B cell (primary cell): ENCODE results near the gene DTNA. TPM values are rescaled to one million over a fixed set of nuclear protein-coding genes. Genes with fewer than 3 reads are reported as not detected.

Experiments used
- ATAC-seq: fragments of 200-7000 bp; cut with Tn5 transposase; one replicate; pipeline ENCODE4 v1.10.0; 2021; ENCODE audit warnings: low read depth, mild to moderate bottlenecking, moderate number of reproducible peaks, moderate library complexity
- CTCF ChIA-PET: fragments of 350-600 bp; sonication (Branson Sonifier 250); formaldehyde crosslinking; loops from one replicate; lab custom pipeline; 2021; ENCODE audit warnings: antibody characterized with exemption, inconsistent platforms; lab: Charles Lee
- POLR2A ChIA-PET: fragments of 350-600 bp; sonication (Branson Sonifier 250); formaldehyde crosslinking; loops from one replicate; lab custom pipeline; 2021; ENCODE audit warnings: antibody characterized with exemption; lab: Charles Lee
- DNase-seq: peaks from one replicate; pipeline ENCODE4 v3.0.0; 2013
- H2AFZ ChIP-seq: 2 replicates; pipeline ENCODE4 v1.6.1; 2012; ENCODE audit warnings: mild to moderate bottlenecking, low read depth, low read length; ENCODE audit not compliant: insufficient read depth, poor library complexity, severe bottlenecking
- H3K27ac ChIP-seq, 2 donors: 1 replicate in 1 of 2; 2 replicates in 1 of 2; pipeline ENCODE4 v1.5.1; 2012 to 2013; ENCODE audit warnings: low read length in 2 of 2, mild to moderate bottlenecking in 2 of 2, moderate library complexity in 1 of 2
- H3K27me3 ChIP-seq, 4 experiments: fragments of 200-600 bp in 1 of 4; sonication (generic) in 1 of 4; replicated peaks in 1 of 4; 1 replicate in 2 of 4; 2 replicates in 2 of 4; pipeline versions ENCODE4 v1.6.1 to v1.7.0; 2013 to 2016; ENCODE audit warnings: low read length in 3 of 4, mild to moderate bottlenecking in 2 of 4, mixed read lengths in 1 of 4, moderate library complexity in 1 of 4; ENCODE audit not compliant: insufficient read depth in 4 of 4, control insufficient read depth in 3 of 4; ENCODE audit errors: control extremely low read depth in 1 of 4
- H3K36me3 ChIP-seq, 2 experiments: replicated peaks in 1 of 2; 1 replicate in 1 of 2; 2 replicates in 1 of 2; pipeline versions ENCODE4 v1.6.1 to v1.7.1; 2013; ENCODE audit warnings: low read length in 1 of 2; ENCODE audit not compliant: insufficient read depth in 2 of 2, control insufficient read depth in 1 of 2; ENCODE audit errors: control extremely low read depth in 1 of 2, extremely low read depth in 1 of 2
- H3K4me1 ChIP-seq, 2 donors: fragments of 200-600 bp in 1 of 2; sonication (generic) in 1 of 2; 1 replicate in 1 of 2; 2 replicates in 1 of 2; pipeline versions ENCODE4 v1.5.1 to v1.6.1; 2013 to 2017; ENCODE audit warnings: low read length in 2 of 2; ENCODE audit not compliant: control insufficient read depth in 2 of 2, insufficient read depth in 2 of 2
- H3K4me2 ChIP-seq: replicated peaks from 2 replicates; pipeline ENCODE3; 2012; ENCODE audit warnings: mild to moderate bottlenecking, low read depth, low read length; ENCODE audit not compliant: poor library complexity, severe bottlenecking
- H3K4me3 ChIP-seq, 5 experiments: fragments of 200-600 bp in 1 of 5; sonication (generic) in 1 of 5; 1 replicate in 3 of 5; 2 replicates in 2 of 5; pipeline versions ENCODE4 v1.5.1 to v1.7.0; 2011 to 2016; ENCODE audit warnings: low read length in 4 of 5, mild to moderate bottlenecking in 4 of 5, low read depth in 2 of 5, control low read depth in 1 of 5, moderate library complexity in 1 of 5; ENCODE audit not compliant: insufficient read depth in 1 of 5; ENCODE audit errors: control extremely low read depth in 1 of 5, extremely low read depth in 1 of 5
- H3K79me2 ChIP-seq: fragments of 200-600 bp; sonication (generic); one replicate; pipeline ENCODE4 v1.6.0; 2016; ENCODE audit warnings: low read length; ENCODE audit not compliant: control insufficient read depth, insufficient read depth
- H3K9ac ChIP-seq: fragments of 200-600 bp; sonication (generic); 2 replicates; pipeline ENCODE4 v1.6.1; 2017; ENCODE audit warnings: mild to moderate bottlenecking, low read length, moderate library complexity
- H3K9me3 ChIP-seq, 3 donors: one replicate each; pipeline versions ENCODE4 v1.6.1 to v1.7.1; 2013; ENCODE audit warnings: low read length in 2 of 3; ENCODE audit not compliant: control insufficient read depth in 2 of 3, insufficient read depth in 1 of 3; ENCODE audit errors: control extremely low read depth in 1 of 3
- H4K20me1 ChIP-seq: 2 replicates; pipeline ENCODE4 v1.6.0; 2012; ENCODE audit warnings: mild to moderate bottlenecking, low read length; ENCODE audit not compliant: insufficient read depth, control insufficient read depth, poor library complexity, severe bottlenecking
- H3K27ac Mint-ChIP-seq: one replicate; pipeline ENCODE4 v1.8.0; 2021; ENCODE audit warnings: mixed read lengths
- H3K27me3 Mint-ChIP-seq: one replicate; pipeline ENCODE4 v1.8.0; 2021; ENCODE audit warnings: mixed read lengths
- H3K4me1 Mint-ChIP-seq: one replicate; pipeline ENCODE4 v1.8.0; 2021; ENCODE audit warnings: mixed read lengths
- H3K4me3 Mint-ChIP-seq: one replicate; pipeline ENCODE4 v1.8.0; 2021; ENCODE audit warnings: mixed read lengths
- H3K9me3 Mint-ChIP-seq: one replicate; pipeline ENCODE4 v1.8.0; 2022; ENCODE audit warnings: mixed read lengths; ENCODE audit not compliant: insufficient read depth
- EZH2 ChIP-seq: IDR thresholded peaks from 2 replicates; pipeline ENCODE4 v1.6.1; 2012; ENCODE audit warnings: borderline replicate concordance, low read depth, mild to moderate bottlenecking, moderate library complexity, low read length; ENCODE audit not compliant: insufficient read depth, poor library complexity, severe bottlenecking
- WGBS: methylation state at CpG from one replicate; pipeline ENCODE4 v1.1.5; 2013; ENCODE audit warnings: missing lambda C conversion rate; ENCODE audit not compliant: insufficient coverage; 5-methylcytosine and 5-hydroxymethylcytosine counted together
- intact Hi-C: fragments of 100-400 bp; cut with micrococcal nuclease; formaldehyde crosslinking; loops from one replicate; pipeline ENCODE4 v1.10.0; 2022
- polyA plus RNA-seq: library from polyadenylated mRNA; depleted of rRNA; stranded (reverse); fragments of >200 nt; gene quantifications from 2 replicates; pipeline ENCODE4 v1.2.3, GENCODE V29; 2012
- total RNA-seq, 2 donors: library from RNA; stranded (reverse); fragments of 120-200 nt in 1 of 2; gene quantifications; 1 replicate in 1 of 2; 2 replicates in 1 of 2; pipeline versions ENCODE4 v1.2.3 to v1.2.4, GENCODE V29; 2013 to 2022
- TF ChIP-seq, protein P1 (sequence below): fragments of 200-600 bp; IDR thresholded peaks from one replicate; pipeline ENCODE4 v1.8.0; 2022; ENCODE audit warnings: antibody characterized with exemption, mild to moderate bottlenecking

DTNA gene
- total and polyA plus RNA-seq, 2 donors (not counting 1 experiment from before 2014, with no cell fraction given), result not detected

DNA sequence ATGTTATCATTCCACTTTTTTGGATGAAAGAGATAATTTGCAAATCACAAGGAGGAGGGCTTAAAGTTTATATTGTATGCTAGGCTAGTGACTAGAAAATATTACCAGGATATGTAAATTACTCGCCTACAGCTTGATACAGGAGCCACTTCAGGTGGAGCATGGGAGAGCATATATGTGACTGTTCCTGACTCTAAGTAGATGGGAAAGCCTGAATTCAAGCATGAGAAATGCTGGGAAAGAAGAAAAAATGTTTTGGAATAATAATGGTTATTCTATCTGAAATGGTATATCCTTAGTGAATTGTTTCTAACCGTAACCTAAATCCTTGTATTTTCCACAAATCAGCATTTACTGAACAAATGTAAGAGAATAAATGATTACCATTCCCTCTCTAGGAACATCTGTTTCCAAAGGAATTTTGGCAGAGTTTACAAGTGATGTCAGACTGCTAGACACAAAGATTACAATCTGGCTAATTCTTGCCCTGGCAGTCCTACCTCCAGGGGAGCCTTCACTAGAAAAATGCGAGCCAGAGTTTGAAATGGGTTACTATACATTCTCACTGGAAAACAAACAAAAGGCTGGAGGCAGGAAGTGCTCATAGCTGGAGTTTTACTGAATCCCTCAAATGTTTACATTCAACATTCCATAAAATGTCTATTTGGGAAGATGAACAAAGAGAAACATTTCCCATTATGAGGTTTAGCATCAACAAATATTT is 201.7 kb downstream of the DTNA start:
- POLR2A ChIA-PET, result no interaction called here
- Histone ChIP-seq H3K4me1 (no peaks in the 10 kb centered on the region), H3K27ac (no peak overlapping the region), H3K9me3 (no peaks in the 10 kb centered on the region), H3K4me2 (no peak overlapping the region), H3K4me3 (no peak overlapping the region), H3K36me3 (no peaks in the 10 kb centered on the region), H3K79me2 (no peaks in the 10 kb centered on the region), H3K27me3 (no peaks in the 10 kb centered on the region), H2AFZ (no peak overlapping the region), H3K9ac (no peak overlapping the region), H4K20me1 (no peaks in the 10 kb centered on the region)
- ATAC-seq, result no peak
- WGBS, result 100% methylated on average over 1 of the region's 3 CpGs
- H3K27me3 Mint-ChIP-seq, result peaks cover 14% of the 10 kb centered on the region
- H3K9me3 Mint-ChIP-seq, result peaks cover 1% of the 10 kb centered on the region
- TF ChIP-seq, protein P1, sequence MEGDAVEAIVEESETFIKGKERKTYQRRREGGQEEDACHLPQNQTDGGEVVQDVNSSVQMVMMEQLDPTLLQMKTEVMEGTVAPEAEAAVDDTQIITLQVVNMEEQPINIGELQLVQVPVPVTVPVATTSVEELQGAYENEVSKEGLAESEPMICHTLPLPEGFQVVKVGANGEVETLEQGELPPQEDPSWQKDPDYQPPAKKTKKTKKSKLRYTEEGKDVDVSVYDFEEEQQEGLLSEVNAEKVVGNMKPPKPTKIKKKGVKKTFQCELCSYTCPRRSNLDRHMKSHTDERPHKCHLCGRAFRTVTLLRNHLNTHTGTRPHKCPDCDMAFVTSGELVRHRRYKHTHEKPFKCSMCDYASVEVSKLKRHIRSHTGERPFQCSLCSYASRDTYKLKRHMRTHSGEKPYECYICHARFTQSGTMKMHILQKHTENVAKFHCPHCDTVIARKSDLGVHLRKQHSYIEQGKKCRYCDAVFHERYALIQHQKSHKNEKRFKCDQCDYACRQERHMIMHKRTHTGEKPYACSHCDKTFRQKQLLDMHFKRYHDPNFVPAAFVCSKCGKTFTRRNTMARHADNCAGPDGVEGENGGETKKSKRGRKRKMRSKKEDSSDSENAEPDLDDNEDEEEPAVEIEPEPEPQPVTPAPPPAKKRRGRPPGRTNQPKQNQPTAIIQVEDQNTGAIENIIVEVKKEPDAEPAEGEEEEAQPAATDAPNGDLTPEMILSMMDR, result no peak
- TF ChIP-seq EZH2, result no peak
- no peak for DNase-seq
- H3K27ac Mint-ChIP-seq, result no peak overlapping the region
- no peaks in the 10 kb centered on the region for H3K4me1 Mint-ChIP-seq
- CTCF ChIA-PET, result interaction anchor here (1.0 kb wide), 1 partner anchor 8 kb away, joined by 3 read pairs; no protein-coding TSS in a partner anchor
- no peak overlapping the region for H3K4me3 Mint-ChIP-seq
- intact Hi-C loops, result no loop called here

DNA sequence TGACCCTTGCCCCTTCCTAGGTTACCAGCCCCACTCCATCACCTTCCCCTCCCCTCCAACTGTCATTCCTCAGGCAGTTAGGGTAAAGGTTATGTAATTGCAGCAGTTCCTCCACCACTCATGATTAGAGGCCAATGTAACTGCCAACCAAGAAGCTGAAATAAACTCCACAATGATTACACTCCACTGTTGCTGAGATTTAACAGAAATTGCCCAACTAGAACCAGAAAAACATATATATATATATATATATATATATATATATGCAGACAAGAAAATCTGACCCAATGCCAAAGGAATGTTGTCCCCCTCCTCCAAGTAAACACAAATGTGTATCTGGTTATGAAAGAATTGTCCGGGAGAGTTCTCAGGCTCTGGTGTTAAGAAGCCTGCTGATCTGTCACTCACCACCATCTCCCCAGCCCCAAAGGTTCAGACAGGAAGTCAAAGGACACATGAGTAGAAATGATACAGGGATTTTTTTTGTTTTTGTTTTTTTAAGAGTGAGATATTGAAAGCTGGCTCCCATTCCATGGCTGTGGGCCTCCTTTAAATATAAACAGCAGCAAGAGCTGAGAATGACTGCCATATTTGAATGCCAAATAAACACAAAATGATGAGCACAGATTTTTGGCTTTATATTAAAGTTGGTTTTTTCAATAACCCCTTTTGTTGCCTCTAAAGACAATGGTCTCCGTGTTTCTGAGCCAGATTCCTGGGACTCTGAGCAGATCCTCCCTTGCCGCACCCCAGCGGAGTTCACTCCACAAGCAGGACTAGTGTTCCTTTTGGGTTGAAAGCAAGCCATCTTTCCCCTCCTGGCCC is 204.0 kb downstream of the DTNA start:
- H3K79me2 ChIP-seq, result no peaks in the 10 kb centered on the region
- intact Hi-C loops, result no loop called here
- 100% methylated on average over 3 of the region's 4 CpGs for WGBS
- DNase-seq (no peak), ATAC-seq (no peak)
- Mint-ChIP-seq H3K9me3 (no peaks in the 10 kb centered on the region), H3K4me1 (no peaks in the 10 kb centered on the region), H3K27ac (no peak overlapping the region), H3K27me3 (peaks cover 18% of the 10 kb centered on the region), H3K4me3 (no peak overlapping the region)
- H3K4me2 ChIP-seq, result no peak overlapping the region
- H3K27me3 ChIP-seq, result no peaks in the 10 kb centered on the region
- H3K9ac ChIP-seq, result no peak overlapping the region
- H2AFZ ChIP-seq, result no peak overlapping the region
- H4K20me1 ChIP-seq, result no peaks in the 10 kb centered on the region
- TF ChIP-seq, protein P1, result no peak
- no peak for TF ChIP-seq EZH2
- no peak overlapping the region for H3K27ac ChIP-seq
- CTCF ChIA-PET, result no interaction called here
- H3K4me3 ChIP-seq, result no peak overlapping the region
- no peaks in the 10 kb centered on the region for H3K36me3 ChIP-seq
- POLR2A ChIA-PET, result no interaction called here
- no peaks in the 10 kb centered on the region for H3K9me3 ChIP-seq
- no peaks in the 10 kb centered on the region for H3K4me1 ChIP-seq
